ENCODE data around the gene TUBA4A.
A peak's percentile ranks its signal among the peaks of the same experiment; 100 is the strongest.

Gene TUBA4A

GRCh38 chr2:219229305-219230058, 24.2 kb downstream of the TUBA4A start, which contains the start of the genes ANKZF1 and ATG9A:
ANKZF1 (plus strand) TSS chr2:219229806; CDS start chr2:219230258, 452 bp downstream.
ATG9A (minus strand) TSS chr2:219229636; CDS start chr2:219228024, 1,612 bp downstream.
- DNase-seq, result peak; percentile 97

GRCh38 chr2:219228911-219229304, 24.8 kb downstream of the TUBA4A start:
- no peak for DNase-seq

DNA sequence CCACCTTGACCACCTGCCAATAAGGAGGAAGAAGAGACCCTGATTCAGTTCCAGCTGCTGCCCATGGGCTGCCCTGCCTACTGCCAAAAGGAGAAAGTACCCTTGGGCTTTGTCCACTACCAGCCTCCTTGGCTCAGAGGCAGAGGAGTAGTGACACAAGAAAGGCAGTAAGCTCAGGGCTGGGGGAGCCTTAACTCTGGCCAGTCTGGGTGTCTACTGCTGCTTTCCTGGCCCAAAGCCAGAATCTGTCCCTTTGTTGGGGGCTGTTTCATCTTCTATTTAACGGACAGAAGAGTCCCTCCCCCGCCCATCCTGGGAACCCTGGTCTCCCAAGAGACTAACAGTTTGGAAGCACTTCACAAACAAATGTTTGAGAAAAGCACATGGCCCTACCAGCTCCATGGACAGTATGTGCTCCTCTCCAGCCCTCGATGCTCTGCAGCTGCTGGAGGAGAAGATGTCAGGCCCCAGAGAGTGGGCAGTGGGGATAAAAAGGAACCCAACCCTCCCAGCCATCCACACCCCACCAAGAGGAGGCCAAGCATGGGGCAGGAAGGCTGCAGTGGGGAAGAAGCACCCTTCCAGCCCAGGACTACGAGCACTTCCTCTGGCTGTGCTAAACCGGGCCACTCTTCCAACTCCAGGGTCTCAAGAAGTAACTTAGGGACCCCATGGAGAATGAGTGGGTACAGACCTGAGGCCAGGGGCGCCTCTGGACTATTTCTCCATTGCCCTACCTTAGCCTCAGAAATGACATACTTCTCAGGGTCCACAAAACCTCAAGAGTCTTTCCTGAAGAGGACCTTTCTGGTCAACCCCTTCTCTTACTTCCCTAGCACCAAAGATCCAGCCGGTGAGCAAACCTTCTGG, 25.4 kb downstream of the TUBA4A start:
- DNase-seq, result no peak

DNA sequence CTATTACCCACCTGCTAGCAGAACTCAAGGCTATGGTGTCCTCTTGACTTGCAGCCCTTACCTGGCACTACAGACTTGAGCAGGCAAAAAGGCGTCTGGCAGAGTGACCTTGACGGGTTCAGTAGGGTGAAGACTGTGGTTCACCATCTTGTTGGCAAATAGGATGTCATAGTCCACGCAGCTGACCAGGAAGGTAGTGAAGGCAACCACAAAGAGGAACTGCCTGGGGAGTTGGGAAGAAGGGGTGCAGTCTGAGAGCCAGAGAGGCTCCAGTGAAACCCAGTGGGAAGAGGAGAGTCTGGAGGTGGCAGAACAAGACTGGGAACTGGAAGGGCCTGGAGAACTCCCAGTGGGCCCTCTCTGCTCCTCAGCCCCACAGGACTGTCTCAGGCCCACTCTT, 28.4 kb downstream of the TUBA4A start:
- DNase-seq, result no peak

- DNase-seq, result no peak
Observed at GRCh38 chr2:219223831-219224610, 29.7 kb downstream of the TUBA4A start.

DNA sequence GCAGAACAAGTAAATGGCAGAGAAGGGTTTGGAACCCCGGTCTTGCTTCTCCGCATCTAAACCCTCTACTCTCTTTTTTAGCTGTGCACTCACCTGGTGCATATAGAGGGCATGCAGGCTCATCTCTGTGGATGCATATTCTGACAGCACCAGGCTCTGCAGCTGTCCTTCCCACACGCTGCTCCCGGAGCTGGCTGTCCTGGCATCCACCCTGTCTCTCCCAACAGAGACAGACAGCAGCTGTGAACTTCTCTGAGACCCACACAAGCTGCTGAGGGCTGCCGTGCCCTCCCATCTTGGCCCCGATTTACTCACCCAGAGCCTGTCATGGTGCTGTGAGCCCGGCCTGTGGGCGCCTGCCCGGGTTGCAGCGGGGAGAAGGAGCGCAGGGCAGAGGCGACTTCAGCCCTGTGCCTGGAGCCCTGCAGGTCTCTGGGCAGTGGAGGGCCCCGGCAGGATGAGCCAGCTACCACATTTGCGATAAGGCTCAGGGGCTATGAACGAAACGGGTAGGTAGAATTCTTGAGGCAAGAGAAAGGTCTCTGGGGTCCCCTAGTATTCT, 31.7 kb downstream of the TUBA4A start:
- peak; percentile 31 for DNase-seq

DNA sequence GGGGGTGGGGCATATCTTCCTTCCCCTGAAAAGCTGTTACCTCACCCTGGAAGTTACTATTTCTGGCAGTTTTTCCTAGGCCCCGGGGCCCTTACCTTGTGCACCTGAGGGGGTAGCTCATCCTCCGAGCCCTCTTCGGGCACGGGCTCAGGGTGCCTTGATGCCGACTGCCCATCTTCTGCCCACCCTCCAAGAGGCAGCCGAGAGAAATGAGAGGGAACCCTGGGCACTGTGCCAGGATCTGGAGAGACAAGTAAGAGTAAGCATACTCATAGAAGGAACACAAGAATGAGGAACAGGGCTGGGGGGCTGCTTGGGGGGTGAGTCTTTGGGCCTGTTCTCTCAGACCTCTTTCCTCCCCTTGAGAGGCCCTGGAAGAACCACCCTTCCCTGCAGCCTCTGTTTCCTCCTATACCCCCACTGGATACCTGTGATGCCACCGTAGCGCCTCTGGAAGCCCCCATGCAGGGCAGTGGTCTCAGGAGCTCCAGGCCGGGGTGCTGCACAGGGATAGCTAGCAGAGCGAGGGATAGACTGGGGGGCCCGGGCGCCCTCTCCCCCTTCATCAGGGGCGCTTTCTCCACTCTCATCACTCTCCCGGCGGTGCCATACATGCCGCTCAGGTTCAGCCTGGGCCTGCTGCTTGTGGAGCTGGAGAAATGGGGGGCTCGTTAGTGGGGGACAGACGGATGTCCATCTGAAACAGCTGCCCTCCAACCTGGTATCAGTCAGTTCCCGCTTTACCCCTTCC, 32.9 kb downstream of the TUBA4A start:
- DNase-seq, result no peak

DNA sequence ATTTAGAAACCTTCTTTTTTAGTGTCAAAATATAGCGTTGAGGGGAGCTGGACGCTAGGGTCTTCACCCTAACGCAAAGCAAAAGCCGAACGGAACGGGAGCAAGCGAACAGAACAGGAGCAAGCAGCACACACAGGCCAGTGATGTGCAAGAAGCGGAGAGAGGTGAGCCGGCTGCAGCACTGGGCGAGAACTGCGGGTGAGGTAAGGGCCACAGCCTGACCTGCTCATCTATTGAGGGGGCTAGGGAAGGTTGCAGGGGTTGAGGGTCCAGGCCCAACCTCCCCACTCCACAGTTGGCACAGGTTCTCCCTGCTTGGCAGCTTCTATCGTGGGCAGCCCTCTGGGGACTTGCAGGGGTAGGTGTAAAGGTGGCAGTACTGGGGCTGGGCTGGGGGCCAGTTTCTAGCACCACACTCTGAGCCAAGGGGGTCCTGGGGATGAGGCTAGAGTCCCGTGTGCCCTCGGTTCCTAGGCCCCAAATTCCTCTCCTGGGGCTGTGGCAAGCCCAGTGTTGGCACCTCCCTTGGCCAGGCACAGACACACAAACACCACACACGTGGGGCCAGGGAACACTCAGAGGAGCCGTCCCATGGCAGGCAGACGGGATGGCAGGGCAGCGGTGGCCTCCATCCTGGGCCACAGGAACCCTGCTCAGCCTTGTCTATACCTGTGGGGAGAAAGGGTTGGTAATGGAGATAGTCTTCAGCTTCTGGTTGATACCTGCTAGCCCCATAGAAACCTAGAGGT, 33.8 kb downstream of the TUBA4A start:
- no peak for DNase-seq

- DNase-seq, result peak; percentile 73
Observed at GRCh38 chr2:219218732-219219701, 34.7 kb downstream of the TUBA4A start, which contains the start of gene ABCB6. ABCB6 (minus strand) TSS chr2:219218958; CDS start chr2:219218673, 285 bp downstream.

- DNase-seq, result peak; percentile 81
Observed at GRCh38 chr2:219218217-219218731, 35.4 kb downstream of the TUBA4A start.

GRCh38 chr2:219216535-219216915, 37.2 kb downstream of the TUBA4A start:
- no peak for DNase-seq

- no peak for DNase-seq
Observed at GRCh38 chr2:219215871-219216534, 37.7 kb downstream of the TUBA4A start.

GRCh38 chr2:219214786-219215185, 38.9 kb downstream of the TUBA4A start:
- DNase-seq, result no peak

DNA sequence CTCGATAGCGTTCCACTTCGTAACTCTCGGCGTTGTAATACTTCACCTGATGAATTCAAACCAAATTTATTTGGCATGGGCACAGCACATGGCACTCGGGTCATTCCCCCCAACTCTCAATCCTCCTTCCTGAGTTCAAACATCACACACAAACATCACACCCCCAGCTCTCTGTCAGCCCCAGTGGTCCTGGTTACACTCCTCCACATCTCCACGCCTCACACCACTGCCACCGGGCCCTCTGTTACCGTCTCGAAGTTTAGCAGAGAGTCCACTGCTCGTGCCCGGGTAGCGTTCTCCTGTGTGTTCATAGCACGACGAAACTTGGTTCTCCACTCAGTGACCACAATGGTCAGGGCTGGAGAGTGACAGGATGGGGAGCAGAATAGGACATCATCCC, 39.6 kb downstream of the TUBA4A start:
- DNase-seq, result no peak

DNA sequence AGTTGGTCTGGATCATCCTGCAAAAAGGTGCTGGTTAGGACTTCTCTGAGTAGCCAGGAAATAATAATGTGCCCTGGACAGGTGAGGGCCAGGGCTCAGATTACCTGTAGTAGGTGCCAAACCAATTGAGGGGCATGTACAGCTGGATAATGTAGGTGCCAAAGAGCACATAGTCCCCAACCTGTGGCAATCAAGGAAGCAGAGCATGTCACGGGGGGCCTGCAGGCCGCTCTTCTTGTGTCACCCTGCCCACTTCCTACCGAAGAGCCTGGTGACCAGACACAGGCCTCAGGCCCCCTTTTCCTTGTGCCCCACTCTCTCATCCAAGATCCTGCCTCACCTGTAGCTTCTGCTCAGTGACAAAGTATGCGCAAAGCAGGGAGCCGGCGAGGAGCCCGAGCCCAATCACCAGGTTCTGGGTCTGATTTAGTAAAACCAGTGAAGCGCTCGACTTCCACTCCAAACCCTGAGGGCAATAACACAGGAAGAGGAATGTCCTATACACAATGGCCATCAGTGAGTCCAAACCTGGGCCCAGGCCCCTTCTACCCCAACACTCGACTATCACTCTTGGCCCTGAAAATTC, 40.1 kb downstream of the TUBA4A start:
- no peak for DNase-seq

DNA sequence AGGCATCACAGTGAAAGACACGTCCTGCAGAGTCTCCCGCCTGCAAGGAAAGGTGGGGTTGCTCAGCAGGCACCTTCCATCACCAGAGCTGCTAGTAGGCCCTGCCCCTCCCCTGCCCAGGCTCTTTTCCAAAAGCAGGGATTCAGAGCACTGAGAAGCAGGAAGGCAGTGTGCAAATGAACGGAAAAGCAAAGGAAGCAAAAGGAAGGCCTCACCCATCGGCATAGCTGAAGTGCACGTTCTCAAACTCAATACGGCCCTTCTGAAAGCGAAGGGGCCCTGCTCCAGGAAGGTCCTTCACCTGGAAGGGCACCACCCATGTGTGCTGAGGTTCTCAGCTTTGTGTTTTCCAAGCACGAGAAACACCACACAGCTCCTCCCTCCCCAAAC, 40.7 kb downstream of the TUBA4A start:
- DNase-seq, result no peak

- DNase-seq, result no peak
Observed at GRCh38 chr2:219210886-219211362, 42.8 kb downstream of the TUBA4A start.

GRCh38 chr2:219210196-219210885, 43.4 kb downstream of the TUBA4A start:
- no peak for DNase-seq
